B cell (primary cell): Measurements from ENCODE around the gene COQ10B.

Source experiments
- EZH2 ChIP-seq: IDR thresholded peaks from 2 replicates; pipeline ENCODE4 v1.6.1; 2012; ENCODE audit warnings: borderline replicate concordance, low read depth, mild to moderate bottlenecking, moderate library complexity, low read length; ENCODE audit not compliant: insufficient read depth, poor library complexity, severe bottlenecking
- TF ChIP-seq, protein P1 (sequence below): fragments of 200-600 bp; IDR thresholded peaks from one replicate; pipeline ENCODE4 v1.8.0; 2022; ENCODE audit warnings: antibody characterized with exemption, mild to moderate bottlenecking

DNA sequence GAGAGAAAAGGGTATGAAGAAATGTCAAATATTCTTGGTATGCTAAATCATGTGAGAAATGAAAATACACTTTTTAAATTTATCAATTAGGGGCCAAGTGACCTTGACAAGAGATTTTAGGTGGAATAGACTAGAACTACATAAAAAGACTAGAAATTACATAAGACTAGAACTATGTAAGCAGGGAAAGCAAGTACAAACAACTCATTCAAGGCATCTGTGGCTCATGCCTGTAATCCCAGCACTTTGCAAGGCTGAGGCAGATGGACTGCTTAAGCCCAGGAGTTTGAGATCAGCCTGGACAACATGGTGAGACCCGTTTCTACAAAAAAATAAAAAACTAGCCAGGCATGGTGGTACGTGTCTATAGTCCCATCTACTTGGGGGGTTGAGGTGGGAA lies 38.8 kb upstream of the COQ10B start:
- TF ChIP-seq, protein P1, sequence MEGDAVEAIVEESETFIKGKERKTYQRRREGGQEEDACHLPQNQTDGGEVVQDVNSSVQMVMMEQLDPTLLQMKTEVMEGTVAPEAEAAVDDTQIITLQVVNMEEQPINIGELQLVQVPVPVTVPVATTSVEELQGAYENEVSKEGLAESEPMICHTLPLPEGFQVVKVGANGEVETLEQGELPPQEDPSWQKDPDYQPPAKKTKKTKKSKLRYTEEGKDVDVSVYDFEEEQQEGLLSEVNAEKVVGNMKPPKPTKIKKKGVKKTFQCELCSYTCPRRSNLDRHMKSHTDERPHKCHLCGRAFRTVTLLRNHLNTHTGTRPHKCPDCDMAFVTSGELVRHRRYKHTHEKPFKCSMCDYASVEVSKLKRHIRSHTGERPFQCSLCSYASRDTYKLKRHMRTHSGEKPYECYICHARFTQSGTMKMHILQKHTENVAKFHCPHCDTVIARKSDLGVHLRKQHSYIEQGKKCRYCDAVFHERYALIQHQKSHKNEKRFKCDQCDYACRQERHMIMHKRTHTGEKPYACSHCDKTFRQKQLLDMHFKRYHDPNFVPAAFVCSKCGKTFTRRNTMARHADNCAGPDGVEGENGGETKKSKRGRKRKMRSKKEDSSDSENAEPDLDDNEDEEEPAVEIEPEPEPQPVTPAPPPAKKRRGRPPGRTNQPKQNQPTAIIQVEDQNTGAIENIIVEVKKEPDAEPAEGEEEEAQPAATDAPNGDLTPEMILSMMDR = no peak
- TF ChIP-seq EZH2 = no peak
